ENCODE data around the gene ITGB3. TPM values are rescaled to one million over a fixed set of nuclear protein-coding genes. Genes with fewer than 3 reads are reported as not detected.

ITGB3 gene
- total RNA-seq, 2 experiments from 2014 or later = not detected

DNA sequence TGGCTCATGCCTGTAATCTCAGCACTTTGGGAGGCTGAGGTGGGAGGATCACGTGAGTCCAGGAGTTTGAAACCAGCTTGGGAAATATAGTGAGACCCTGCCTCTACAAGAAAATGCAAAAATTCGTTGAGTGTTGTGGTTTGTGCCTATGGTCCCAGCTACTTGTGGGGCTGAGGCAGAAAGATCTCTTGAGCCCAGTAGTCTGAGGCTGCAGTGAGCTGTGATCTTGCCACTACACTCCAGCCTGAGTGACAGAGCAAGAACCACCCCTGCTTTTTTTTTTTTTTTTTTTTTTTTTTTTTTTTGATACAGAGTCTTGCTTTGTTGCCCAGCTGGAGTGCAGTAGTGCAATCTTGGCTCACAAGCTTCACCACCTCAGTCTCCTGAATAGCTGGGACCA, 34.0 kb downstream of the ITGB3 start:
- no peak for DNase-seq
- CTCF ChIA-PET = interaction anchor here (1.1 kb wide), 1 partner anchor 58 kb away, joined by 3 read pairs; no protein-coding TSS in a partner anchor
- Mint-ChIP-seq H3K4me1 (ENCODE audit: low read depth) (no peaks in the 10 kb centered on the region), H3K27ac (no peak overlapping the region), H3K4me3 (no peak overlapping the region), H3K9me3 (no peaks in the 10 kb centered on the region), H3K27me3 (ENCODE audit: low read depth) (no peaks in the 10 kb centered on the region), H3K36me3 (ENCODE audit: low read depth) (no peaks in the 10 kb centered on the region)
- intact Hi-C loops (cut with micrococcal nuclease) = no loop called here

DNA sequence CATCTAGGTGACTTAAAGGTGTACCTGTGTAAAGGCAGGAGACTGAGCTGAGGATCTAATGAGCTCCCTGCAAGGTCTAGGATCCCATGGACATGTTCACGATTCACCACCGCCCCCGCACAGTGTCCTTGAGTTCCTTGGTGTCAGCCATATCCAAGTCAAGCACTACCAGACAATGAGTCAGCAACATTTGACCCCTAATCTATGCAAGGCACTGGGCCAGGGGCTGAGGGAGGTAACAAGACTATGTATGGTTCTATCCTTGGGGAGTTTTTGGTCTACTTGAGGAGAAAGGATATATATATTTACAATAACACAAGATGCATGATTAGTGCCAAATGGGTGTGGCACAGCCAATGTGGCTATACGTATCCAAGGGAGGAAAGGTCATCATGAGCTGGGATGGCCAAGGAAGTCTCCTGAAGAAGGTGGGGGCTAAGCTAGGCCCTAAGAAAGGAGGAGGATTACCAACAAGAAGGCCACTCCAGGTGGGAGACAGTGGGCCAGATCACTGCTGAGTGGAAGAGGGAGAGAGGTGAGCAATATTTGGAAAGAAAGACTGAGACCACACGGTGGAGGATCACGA, 35.0 kb downstream of the ITGB3 start:
- H3K27me3 Mint-ChIP-seq (ENCODE audit: low read depth) = no peaks in the 10 kb centered on the region
- H3K4me1 Mint-ChIP-seq (ENCODE audit: low read depth) = no peaks in the 10 kb centered on the region
- no peak for DNase-seq
- H3K27ac Mint-ChIP-seq = no peak overlapping the region
- no peak overlapping the region for H3K4me3 Mint-ChIP-seq
- H3K9me3 Mint-ChIP-seq = no peaks in the 10 kb centered on the region
- H3K36me3 Mint-ChIP-seq (ENCODE audit: low read depth) = no peaks in the 10 kb centered on the region
- intact Hi-C loops (cut with micrococcal nuclease) = no loop called here
- CTCF ChIA-PET = no interaction called here

DNA sequence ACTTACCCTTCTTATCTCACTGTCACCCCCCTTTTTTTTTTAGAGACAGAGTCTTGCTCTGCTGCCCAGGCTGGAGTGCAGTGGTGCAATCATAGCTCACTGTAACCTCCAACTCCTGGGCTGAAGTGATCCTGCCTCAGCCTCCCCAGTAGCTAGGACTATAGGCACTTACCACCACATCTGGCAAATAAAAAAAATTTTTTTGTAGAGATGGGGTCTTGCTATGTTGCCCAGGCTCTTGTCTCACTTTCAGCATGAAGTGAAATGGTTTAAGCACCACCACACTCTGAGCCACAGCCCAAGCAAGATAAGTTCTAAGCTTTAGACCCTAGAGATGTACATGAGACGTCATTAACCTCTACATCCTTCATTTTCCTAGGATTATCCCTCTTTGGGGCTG, 35.7 kb downstream of the ITGB3 start:
- Mint-ChIP-seq H3K27me3 (ENCODE audit: low read depth) (no peaks in the 10 kb centered on the region), H3K36me3 (ENCODE audit: low read depth) (no peaks in the 10 kb centered on the region), H3K4me1 (ENCODE audit: low read depth) (no peaks in the 10 kb centered on the region), H3K4me3 (no peak overlapping the region), H3K9me3 (no peaks in the 10 kb centered on the region), H3K27ac (no peak overlapping the region)
- CTCF ChIA-PET = interaction anchor here (0.6 kb wide), 1 partner anchor 1891 kb away, joined by 5 read pairs; no protein-coding TSS in a partner anchor
- DNase-seq = no peak
- intact Hi-C loops (cut with micrococcal nuclease) = no loop called here

DNA sequence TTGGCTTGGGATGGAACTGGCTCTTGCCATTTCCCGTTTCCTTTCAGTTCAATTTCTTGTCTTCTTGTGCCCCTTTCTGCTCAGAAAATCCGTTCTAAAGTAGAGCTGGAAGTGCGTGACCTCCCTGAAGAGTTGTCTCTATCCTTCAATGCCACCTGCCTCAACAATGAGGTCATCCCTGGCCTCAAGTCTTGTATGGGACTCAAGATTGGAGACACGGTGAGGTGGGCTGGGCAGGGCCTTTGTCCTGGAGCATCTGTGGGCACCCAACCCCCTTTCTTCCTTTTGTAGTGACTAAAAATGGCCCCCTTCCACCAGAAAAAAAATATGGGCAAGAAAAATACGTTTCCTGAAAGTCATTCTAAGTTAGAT, 37.2 kb downstream of the ITGB3 start:
- no peak for DNase-seq
- Mint-ChIP-seq H3K9me3 (no peaks in the 10 kb centered on the region), H3K27me3 (ENCODE audit: low read depth) (no peaks in the 10 kb centered on the region), H3K27ac (no peak overlapping the region), H3K4me3 (no peak overlapping the region), H3K4me1 (ENCODE audit: low read depth) (no peaks in the 10 kb centered on the region), H3K36me3 (ENCODE audit: low read depth) (no peaks in the 10 kb centered on the region)
- intact Hi-C loops (cut with micrococcal nuclease) = no loop called here
- CTCF ChIA-PET = no interaction called here

DNA sequence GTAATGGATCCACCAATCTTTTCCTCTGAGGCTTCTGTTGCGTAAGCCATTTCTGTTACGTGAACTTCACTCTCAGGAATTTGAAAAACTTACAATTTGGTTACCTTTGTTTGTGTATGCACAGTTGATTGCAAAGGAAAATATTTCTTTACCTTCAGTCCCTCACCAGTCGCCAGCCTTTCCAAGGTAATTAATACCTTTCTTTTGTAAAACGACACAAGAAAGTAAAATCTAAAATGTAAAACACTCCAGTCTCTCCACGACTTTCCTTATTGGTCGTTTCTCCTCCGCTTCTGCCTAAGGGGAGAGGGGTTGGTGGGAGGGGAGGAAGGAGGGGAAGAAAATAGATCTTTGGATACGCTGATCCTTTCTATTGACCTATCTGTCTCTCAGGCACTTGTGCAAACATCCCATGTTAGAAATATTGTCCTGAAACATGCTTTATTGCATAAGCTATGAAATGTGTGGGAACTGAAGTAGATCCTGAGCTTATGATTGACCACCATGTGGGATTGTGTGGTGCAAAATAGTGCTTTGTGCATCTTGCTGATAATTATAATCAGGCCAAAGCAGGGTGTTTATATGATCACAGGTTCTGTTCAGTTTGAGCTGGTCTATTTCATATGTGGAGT, 37.7 kb downstream of the ITGB3 start:
- no peak overlapping the region for H3K27ac Mint-ChIP-seq
- CTCF ChIA-PET = no interaction called here
- H3K4me1 Mint-ChIP-seq (ENCODE audit: low read depth) = no peaks in the 10 kb centered on the region
- H3K36me3 Mint-ChIP-seq (ENCODE audit: low read depth) = no peaks in the 10 kb centered on the region
- intact Hi-C loops (cut with micrococcal nuclease) = no loop called here
- H3K9me3 Mint-ChIP-seq = no peaks in the 10 kb centered on the region
- H3K4me3 Mint-ChIP-seq = no peak overlapping the region
- H3K27me3 Mint-ChIP-seq (ENCODE audit: low read depth) = no peaks in the 10 kb centered on the region
- no peak for DNase-seq

DNA sequence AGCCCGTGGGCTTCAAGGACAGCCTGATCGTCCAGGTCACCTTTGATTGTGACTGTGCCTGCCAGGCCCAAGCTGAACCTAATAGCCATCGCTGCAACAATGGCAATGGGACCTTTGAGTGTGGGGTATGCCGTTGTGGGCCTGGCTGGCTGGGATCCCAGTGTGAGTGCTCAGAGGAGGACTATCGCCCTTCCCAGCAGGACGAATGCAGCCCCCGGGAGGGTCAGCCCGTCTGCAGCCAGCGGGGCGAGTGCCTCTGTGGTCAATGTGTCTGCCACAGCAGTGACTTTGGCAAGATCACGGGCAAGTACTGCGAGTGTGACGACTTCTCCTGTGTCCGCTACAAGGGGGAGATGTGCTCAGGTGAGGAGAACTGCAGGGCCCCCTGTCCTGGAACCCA, 38.6 kb downstream of the ITGB3 start:
- intact Hi-C loops (cut with micrococcal nuclease) = no loop called here
- Mint-ChIP-seq H3K4me3 (no peak overlapping the region), H3K36me3 (ENCODE audit: low read depth) (no peaks in the 10 kb centered on the region), H3K27me3 (ENCODE audit: low read depth) (no peaks in the 10 kb centered on the region), H3K27ac (no peak overlapping the region), H3K4me1 (ENCODE audit: low read depth) (no peaks in the 10 kb centered on the region), H3K9me3 (no peaks in the 10 kb centered on the region)
- CTCF ChIA-PET = no interaction called here
- DNase-seq = no peak

DNA sequence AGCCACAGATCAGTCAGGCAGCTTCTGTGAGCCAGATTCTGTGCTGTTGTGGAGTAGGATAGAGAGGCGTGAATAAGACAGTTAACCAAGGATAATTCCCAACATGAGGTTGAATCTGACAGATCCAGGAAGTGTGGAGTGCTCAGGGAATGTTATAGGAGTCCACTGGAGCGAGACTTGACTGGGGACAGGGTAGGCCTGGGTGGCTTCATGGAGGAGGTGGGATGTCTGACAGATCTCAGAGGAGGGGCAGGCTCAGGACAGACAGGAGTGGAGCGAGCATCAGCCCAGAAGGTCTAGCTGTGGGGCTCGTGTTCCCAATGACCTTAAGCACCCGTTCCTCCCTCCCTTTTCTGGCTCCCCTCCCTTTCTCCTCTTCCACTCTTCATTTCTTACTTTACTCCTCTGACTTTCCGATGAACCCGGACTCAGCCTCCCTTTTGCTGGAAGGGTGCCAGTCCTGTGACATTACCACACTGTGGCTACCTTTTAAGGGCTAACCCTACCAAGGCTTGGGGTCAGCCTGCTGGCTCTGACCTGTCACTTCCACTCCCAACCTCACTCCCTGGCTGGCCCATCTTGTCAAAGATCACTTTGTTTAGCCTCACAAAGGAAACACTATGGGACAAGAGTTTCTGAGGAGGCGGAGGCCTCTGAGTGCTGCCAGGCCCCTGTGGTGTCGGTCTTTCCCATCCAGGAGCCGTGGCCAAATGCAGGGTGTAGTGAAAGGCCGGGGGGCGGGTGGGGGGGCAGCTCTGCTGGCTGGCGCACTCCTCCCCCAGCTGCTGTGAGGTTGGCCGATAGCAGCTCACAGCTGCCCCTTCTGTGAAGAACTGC, 41.6 kb downstream of the ITGB3 start:
- Mint-ChIP-seq H3K4me1 (ENCODE audit: low read depth) (no peaks in the 10 kb centered on the region), H3K27ac (no peak overlapping the region), H3K4me3 (no peak overlapping the region), H3K27me3 (ENCODE audit: low read depth) (no peaks in the 10 kb centered on the region), H3K36me3 (ENCODE audit: low read depth) (no peaks in the 10 kb centered on the region), H3K9me3 (no peaks in the 10 kb centered on the region)
- no peak for DNase-seq
- CTCF ChIA-PET = no interaction called here
- intact Hi-C loops (cut with micrococcal nuclease) = no loop called here

DNA sequence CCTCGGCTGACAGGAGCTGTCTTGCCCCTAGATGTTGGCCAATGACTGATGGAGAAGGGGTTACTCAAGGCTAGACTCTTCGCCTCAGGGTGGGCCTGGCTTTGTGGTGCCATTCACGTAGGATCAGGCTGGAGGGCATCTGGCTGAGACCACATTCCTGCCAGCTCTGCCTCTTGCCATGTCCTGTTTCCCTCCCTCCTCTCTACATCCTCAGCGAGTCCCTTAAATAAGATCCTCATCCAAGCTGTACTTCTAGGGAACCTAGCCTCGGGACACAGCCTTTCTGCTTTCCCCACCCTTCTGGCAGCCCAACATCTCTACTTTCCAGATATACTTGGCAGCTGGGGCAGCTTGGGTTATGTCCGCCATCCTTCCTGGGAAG, 42.2 kb downstream of the ITGB3 start:
- intact Hi-C loops (cut with micrococcal nuclease) = no loop called here
- no peaks in the 10 kb centered on the region for H3K36me3 Mint-ChIP-seq (ENCODE audit: low read depth)
- H3K9me3 Mint-ChIP-seq = no peaks in the 10 kb centered on the region
- no peaks in the 10 kb centered on the region for H3K27me3 Mint-ChIP-seq (ENCODE audit: low read depth)
- no peaks in the 10 kb centered on the region for H3K4me1 Mint-ChIP-seq (ENCODE audit: low read depth)
- no peak overlapping the region for H3K27ac Mint-ChIP-seq
- no peak for DNase-seq
- CTCF ChIA-PET = no interaction called here
- H3K4me3 Mint-ChIP-seq = no peak overlapping the region

DNA sequence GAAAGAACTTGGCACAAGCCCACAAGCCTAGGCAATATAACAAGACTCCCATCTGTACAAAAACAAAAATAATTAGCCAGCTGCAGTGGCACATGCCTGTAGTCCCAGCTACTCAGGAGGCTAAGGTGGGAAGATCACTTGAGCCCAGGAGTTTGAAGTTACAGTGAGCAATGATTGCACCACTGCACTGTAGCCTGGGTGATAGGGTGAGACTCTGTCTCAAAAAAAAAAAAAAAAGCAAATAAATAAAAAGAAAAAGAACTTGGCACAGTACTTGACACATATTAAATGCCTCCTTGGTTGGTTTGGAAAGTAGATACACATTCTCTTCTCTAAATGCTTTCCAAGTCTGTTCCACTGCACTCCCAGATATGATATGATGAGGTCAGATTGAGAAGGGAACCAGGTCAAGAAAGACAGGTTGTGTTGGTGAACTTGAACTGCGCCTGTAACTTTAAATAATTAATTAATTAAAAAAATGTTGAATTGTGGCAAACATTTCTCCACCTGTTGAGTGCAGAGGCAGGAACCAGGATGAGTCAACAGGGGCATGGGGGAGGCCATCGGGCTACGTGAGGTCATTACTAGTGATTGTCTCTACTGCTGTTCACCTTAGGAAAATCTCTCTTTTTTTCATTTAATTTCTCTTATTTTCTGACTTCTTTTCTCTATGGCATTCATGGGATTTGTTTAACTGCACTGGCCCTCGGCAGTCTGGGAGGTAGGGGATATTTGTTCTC, 44.2 kb downstream of the ITGB3 start:
- H3K36me3 Mint-ChIP-seq (ENCODE audit: low read depth) = no peaks in the 10 kb centered on the region
- H3K27ac Mint-ChIP-seq = no peak overlapping the region
- H3K27me3 Mint-ChIP-seq (ENCODE audit: low read depth) = no peaks in the 10 kb centered on the region
- H3K4me1 Mint-ChIP-seq (ENCODE audit: low read depth) = no peaks in the 10 kb centered on the region
- no peak for DNase-seq
- H3K9me3 Mint-ChIP-seq = peaks cover 12% of the 10 kb centered on the region
- intact Hi-C loops (cut with micrococcal nuclease) = no loop called here
- CTCF ChIA-PET = no interaction called here
- no peak overlapping the region for H3K4me3 Mint-ChIP-seq

DNA sequence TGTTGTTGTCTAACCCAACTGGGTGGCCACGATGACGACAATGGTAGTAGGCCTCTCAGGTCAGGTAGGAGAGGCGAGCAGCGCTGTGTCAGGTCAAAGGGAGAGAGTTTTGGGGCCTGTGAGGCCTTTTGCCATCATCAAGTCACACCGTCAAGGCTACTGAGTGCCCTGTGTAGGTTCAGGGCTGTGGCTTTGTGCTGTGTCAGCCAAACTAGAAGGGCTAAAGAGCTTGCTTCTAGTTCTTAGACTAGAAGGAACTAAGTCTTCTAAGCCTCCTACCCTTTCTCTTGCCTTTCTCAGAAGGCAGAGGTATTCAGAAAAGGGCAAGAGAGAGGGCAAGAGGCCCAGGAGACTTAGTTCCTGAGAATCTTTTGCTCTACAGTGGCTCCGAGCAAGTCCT, 45.1 kb downstream of the ITGB3 start:
- DNase-seq = no peak
- H3K36me3 Mint-ChIP-seq (ENCODE audit: low read depth) = no peaks in the 10 kb centered on the region
- intact Hi-C loops (cut with micrococcal nuclease) = no loop called here
- H3K4me3 Mint-ChIP-seq = no peak overlapping the region
- no peaks in the 10 kb centered on the region for H3K27me3 Mint-ChIP-seq (ENCODE audit: low read depth)
- CTCF ChIA-PET = no interaction called here
- no peaks in the 10 kb centered on the region for H3K4me1 Mint-ChIP-seq (ENCODE audit: low read depth)
- H3K9me3 Mint-ChIP-seq = peaks cover 12% of the 10 kb centered on the region
- no peak overlapping the region for H3K27ac Mint-ChIP-seq

DNA sequence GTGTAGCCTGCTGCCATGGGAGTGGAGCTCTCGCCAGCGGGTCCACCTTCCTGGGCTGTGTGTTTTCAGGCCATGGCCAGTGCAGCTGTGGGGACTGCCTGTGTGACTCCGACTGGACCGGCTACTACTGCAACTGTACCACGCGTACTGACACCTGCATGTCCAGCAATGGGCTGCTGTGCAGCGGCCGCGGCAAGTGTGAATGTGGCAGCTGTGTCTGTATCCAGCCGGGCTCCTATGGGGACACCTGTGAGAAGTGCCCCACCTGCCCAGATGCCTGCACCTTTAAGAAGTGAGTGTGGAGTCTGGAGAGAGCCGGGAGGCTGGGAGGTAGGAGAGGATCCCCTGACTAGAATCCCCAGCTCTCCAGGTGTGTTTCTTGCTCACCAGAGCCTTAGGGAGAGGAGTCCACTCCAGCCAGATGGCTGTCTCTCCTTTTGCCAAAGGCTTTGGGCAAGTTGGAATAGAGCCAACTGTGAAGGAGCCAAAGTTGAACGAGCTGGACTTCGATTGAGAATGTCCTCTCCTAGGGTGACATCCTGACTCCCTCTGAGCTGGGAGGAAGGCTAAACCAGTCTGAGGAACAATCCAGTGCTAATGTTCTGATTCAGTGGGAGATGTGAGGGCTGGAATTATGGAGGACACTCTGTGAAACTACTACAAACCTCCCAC, 45.7 kb downstream of the ITGB3 start:
- Mint-ChIP-seq H3K27ac (no peak overlapping the region), H3K9me3 (peaks cover 12% of the 10 kb centered on the region), H3K4me1 (ENCODE audit: low read depth) (no peaks in the 10 kb centered on the region), H3K36me3 (ENCODE audit: low read depth) (no peaks in the 10 kb centered on the region), H3K4me3 (no peak overlapping the region), H3K27me3 (ENCODE audit: low read depth) (no peaks in the 10 kb centered on the region)
- DNase-seq = no peak
- intact Hi-C loops (cut with micrococcal nuclease) = no loop called here
- CTCF ChIA-PET = interaction anchor here (1.0 kb wide), 1 partner anchor 41 kb away, joined by 3 read pairs; no protein-coding TSS in a partner anchor

DNA sequence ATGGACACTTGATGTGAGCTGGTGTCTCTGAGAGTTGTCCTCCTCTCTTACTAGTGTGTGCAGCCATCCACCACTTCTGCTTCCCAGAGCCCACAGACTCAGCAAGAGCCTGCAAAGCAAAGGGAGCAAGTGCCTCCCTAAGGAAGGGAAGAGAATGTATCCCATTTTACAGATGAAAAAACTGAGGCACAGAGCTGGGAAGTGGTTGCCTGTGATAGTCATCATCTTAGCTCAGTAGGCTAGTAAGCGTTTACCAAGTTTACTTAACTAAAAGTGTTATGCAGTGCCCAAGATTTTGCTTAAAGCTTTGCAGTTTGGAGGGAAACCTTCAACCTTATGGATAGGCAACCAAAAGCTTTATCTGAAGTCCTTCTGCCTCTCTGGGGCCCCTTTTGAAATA, 47.1 kb downstream of the ITGB3 start:
- Mint-ChIP-seq H3K9me3 (peaks cover 12% of the 10 kb centered on the region), H3K27ac (no peak overlapping the region), H3K4me1 (ENCODE audit: low read depth) (peaks cover 7% of the 10 kb centered on the region), H3K27me3 (ENCODE audit: low read depth) (no peaks in the 10 kb centered on the region), H3K4me3 (no peak overlapping the region), H3K36me3 (ENCODE audit: low read depth) (no peaks in the 10 kb centered on the region)
- intact Hi-C loops (cut with micrococcal nuclease) = no loop called here
- DNase-seq = no peak
- CTCF ChIA-PET = no interaction called here

All from activated naive CD4-positive, alpha-beta T cell treated with anti-CD3 and anti-CD28 coated beads for 36 hours (primary cell).